GM23338 (cell line): Measurements from ENCODE around the gene TM7SF2. TPM values are rescaled to one million over a fixed set of nuclear protein-coding genes. Genes with fewer than 3 reads are reported as not detected.

Source experiments
- ATAC-seq: fragments of 200-7000 bp; cut with Tn5 transposase; 3 replicates; pipeline ENCODE4 v1.9.1; 2020
- DNase-seq: peaks from one replicate; pipeline ENCODE4 v3.0.0-alpha.2; 2015; ENCODE audit warnings: low spot score
- H2AFZ ChIP-seq: fragments of 200-600 bp; sonication (generic); 2 replicates; pipeline ENCODE4 v1.8.0; 2016; ENCODE audit warnings: antibody characterized with exemption, mild to moderate bottlenecking, moderate library complexity
- H3F3A ChIP-seq: fragments of 200-600 bp; sonication (generic); replicated peaks from 2 replicates; pipeline ENCODE4 v1.8.0; 2017; ENCODE audit warnings: antibody characterized with exemption, mixed run types, low read depth
- H3K27ac ChIP-seq: fragments of 200-600 bp; sonication (generic); 2 replicates; pipeline ENCODE4 v1.6.1; 2016; ENCODE audit warnings: low read depth
- H3K27me3 ChIP-seq: fragments of 200-600 bp; sonication (generic); 2 replicates; pipeline ENCODE4 v1.8.0; 2016; ENCODE audit warnings: mild to moderate bottlenecking, mixed run types, moderate library complexity; ENCODE audit not compliant: insufficient read depth
- H3K36me3 ChIP-seq: fragments of 200-600 bp; sonication (generic); 2 replicates; pipeline ENCODE4 v1.8.0; 2016; ENCODE audit warnings: mild to moderate bottlenecking; ENCODE audit not compliant: insufficient read depth
- H3K4me1 ChIP-seq: fragments of 200-600 bp; sonication (generic); 2 replicates; pipeline ENCODE4 v1.8.0; 2016; ENCODE audit warnings: mild to moderate bottlenecking, moderate library complexity; ENCODE audit not compliant: insufficient read depth
- H3K4me2 ChIP-seq: fragments of 200-600 bp; sonication (generic); 2 replicates; pipeline ENCODE4 v1.7.1; 2017; ENCODE audit warnings: mixed run types
- H3K4me3 ChIP-seq: fragments of 200-600 bp; sonication (generic); 2 replicates; pipeline ENCODE4 v1.6.1; 2016; ENCODE audit warnings: mixed run types
- H3K79me2 ChIP-seq: fragments of 200-600 bp; sonication (generic); replicated peaks from 2 replicates; pipeline ENCODE4 v1.8.0; 2017; ENCODE audit warnings: mild to moderate bottlenecking; ENCODE audit not compliant: insufficient read depth
- H3K9me2 ChIP-seq: fragments of 200-600 bp; sonication (generic); 2 replicates; pipeline ENCODE4 v1.8.0; 2017; ENCODE audit not compliant: insufficient read depth
- H4K20me1 ChIP-seq: fragments of 200-600 bp; sonication (generic); replicated peaks from 2 replicates; pipeline ENCODE4 v1.8.0; 2017; ENCODE audit warnings: mild to moderate bottlenecking; ENCODE audit not compliant: insufficient read depth
- H3K27ac Mint-ChIP-seq: 2 replicates; pipeline ENCODE4 v1.8.0; 2020; ENCODE audit warnings: inconsistent platforms, mild to moderate bottlenecking, moderate library complexity, mixed read lengths
- H3K27me3 Mint-ChIP-seq: 3 replicates; pipeline ENCODE4 v1.8.0; 2022; ENCODE audit warnings: low read depth, mild to moderate bottlenecking, moderate library complexity, mixed read lengths, inconsistent platforms; ENCODE audit not compliant: insufficient read depth, poor library complexity
- H3K36me3 Mint-ChIP-seq: 3 replicates; pipeline ENCODE4 v1.8.0; 2021; ENCODE audit warnings: low read depth, mild to moderate bottlenecking, inconsistent platforms, moderate library complexity, mixed read lengths
- H3K4me1 Mint-ChIP-seq: 3 replicates; pipeline ENCODE4 v1.8.0; 2020; ENCODE audit warnings: mild to moderate bottlenecking, inconsistent platforms, mixed read lengths
- H3K4me3 Mint-ChIP-seq: 3 replicates; pipeline ENCODE4 v1.8.0; 2021; ENCODE audit warnings: moderate library complexity, mild to moderate bottlenecking, inconsistent platforms, mixed read lengths
- H3K9me3 Mint-ChIP-seq: 3 replicates; pipeline ENCODE4 v1.8.0; 2020; ENCODE audit warnings: moderate library complexity, mild to moderate bottlenecking, inconsistent platforms, mixed read lengths
- CREB1 ChIP-seq: fragments of 250-450 bp; sonication (Bioruptor Pico); IDR thresholded peaks from 2 replicates; pipeline ENCODE4 v1.5.0; 2020; ENCODE audit warnings: low read depth, mild to moderate bottlenecking, moderate library complexity
- EZH2 ChIP-seq: fragments of 200-600 bp; sonication (generic); IDR thresholded peaks from one replicate; pipeline ENCODE4 v1.8.0; 2017; ENCODE audit warnings: antibody characterized with exemption, mild to moderate bottlenecking, low read depth; ENCODE audit not compliant: unreplicated experiment
- EZH2phosphoT487 ChIP-seq: fragments of 200-600 bp; sonication (generic); IDR thresholded peaks from one replicate; pipeline ENCODE4 v1.8.1; 2018; ENCODE audit warnings: antibody characterized with exemption; ENCODE audit not compliant: unreplicated experiment
- JUNB ChIP-seq: IDR thresholded peaks from one replicate; pipeline ENCODE4 v1.6.1; 2016; ENCODE audit warnings: antibody characterized with exemption; ENCODE audit not compliant: unreplicated experiment
- NANOG ChIP-seq: IDR thresholded peaks from 2 replicates; pipeline ENCODE4 v1.6.1; 2016; ENCODE audit warnings: antibody characterized with exemption, borderline replicate concordance
- POLR2AphosphoS5 ChIP-seq: IDR thresholded peaks from 2 replicates; pipeline ENCODE4 v1.6.1; 2016; ENCODE audit warnings: antibody characterized with exemption, low read depth
- STAT1 ChIP-seq: IDR thresholded peaks from one replicate; pipeline ENCODE4 v1.6.1; 2016; ENCODE audit warnings: antibody characterized with exemption; ENCODE audit not compliant: unreplicated experiment
- ZNF114 ChIP-seq: fragments of 250-450 bp; sonication (Bioruptor Pico); IDR thresholded peaks from 2 replicates; pipeline ENCODE4 v1.5.0; 2020; ENCODE audit warnings: mild to moderate bottlenecking, moderate library complexity
- ZNF331 ChIP-seq: fragments of 250-450 bp; sonication (Bioruptor Pico); IDR thresholded peaks from 2 replicates; pipeline ENCODE4 v1.5.0; 2020; ENCODE audit warnings: low read depth, mild to moderate bottlenecking, moderate library complexity
- ZNF462 ChIP-seq: fragments of 250-450 bp; sonication (Bioruptor Pico); IDR thresholded peaks from 2 replicates; pipeline ENCODE4 v1.5.0; 2020; ENCODE audit warnings: mild to moderate bottlenecking, moderate library complexity
- polyA plus RNA-seq: library from polyadenylated mRNA; unstranded; fragments of >200 nt; fragmentation: Nextera tagmentation; extraction: Ambion mirVana; gene quantifications from 2 replicates; pipeline ENCODE4 v1.2.1, GENCODE V29; 2016
- total RNA-seq: library from RNA; depleted of rRNA; stranded (reverse); fragments of >200 nt; shearing (Covaris generic); gene quantifications from 2 replicates; pipeline ENCODE4 v1.2.3, GENCODE V29; 2014
- TF ChIP-seq, protein P1 (sequence below): IDR thresholded peaks from 2 replicates; pipeline ENCODE4 v1.6.1; 2016; ENCODE audit warnings: antibody characterized with exemption
- TF ChIP-seq, protein P2 (sequence below), 2 experiments: fragments of 200-600 bp in 1 of 2; sonication (generic) in 1 of 2; conservative IDR thresholded peaks; 2 replicates each; pipeline versions ENCODE4 v1.5.1 to v1.6.1; 2016 to 2017; ENCODE audit warnings: antibody characterized with exemption in 2 of 2, low read depth in 2 of 2, mild to moderate bottlenecking in 2 of 2, moderate library complexity in 1 of 2
- TF ChIP-seq, protein P3 (sequence below): IDR thresholded peaks from one replicate; pipeline ENCODE4 v1.6.1; 2018; ENCODE audit warnings: antibody characterized with exemption; ENCODE audit not compliant: unreplicated experiment

Gene TM7SF2
- total and polyA plus RNA-seq, 2 experiments from 2014 or later, result 43.5 to 82.3 TPM

DNA sequence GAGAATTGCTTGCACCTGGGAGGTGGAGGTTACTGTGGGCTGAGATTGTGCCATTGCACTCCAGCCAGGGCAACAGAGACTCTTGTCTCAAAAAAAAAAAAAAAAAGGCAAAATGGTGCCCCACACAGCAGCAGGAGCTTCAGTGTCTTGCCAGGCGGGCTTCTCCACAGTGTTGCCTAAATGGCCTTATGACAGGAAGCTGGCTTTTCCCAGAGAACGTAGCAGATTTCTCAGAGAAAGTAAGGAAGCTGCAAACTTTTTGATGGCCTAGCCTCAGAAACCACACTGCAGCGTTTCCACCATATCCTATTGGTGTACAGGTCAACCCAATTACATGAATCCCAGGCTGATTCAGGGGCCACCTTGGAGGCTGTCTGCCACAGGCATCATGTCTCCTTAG lies 45.7 kb downstream of the TM7SF2 start:
- TF ChIP-seq JUNB, result no peak
- TF ChIP-seq, protein P1, sequence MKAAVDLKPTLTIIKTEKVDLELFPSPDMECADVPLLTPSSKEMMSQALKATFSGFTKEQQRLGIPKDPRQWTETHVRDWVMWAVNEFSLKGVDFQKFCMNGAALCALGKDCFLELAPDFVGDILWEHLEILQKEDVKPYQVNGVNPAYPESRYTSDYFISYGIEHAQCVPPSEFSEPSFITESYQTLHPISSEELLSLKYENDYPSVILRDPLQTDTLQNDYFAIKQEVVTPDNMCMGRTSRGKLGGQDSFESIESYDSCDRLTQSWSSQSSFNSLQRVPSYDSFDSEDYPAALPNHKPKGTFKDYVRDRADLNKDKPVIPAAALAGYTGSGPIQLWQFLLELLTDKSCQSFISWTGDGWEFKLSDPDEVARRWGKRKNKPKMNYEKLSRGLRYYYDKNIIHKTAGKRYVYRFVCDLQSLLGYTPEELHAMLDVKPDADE, result no peak
- TF ChIP-seq EZH2, result no peak
- no peak for TF ChIP-seq NANOG
- no peak for TF ChIP-seq ZNF462 (CRISPR knock-in tag)
- TF ChIP-seq, protein P2, sequence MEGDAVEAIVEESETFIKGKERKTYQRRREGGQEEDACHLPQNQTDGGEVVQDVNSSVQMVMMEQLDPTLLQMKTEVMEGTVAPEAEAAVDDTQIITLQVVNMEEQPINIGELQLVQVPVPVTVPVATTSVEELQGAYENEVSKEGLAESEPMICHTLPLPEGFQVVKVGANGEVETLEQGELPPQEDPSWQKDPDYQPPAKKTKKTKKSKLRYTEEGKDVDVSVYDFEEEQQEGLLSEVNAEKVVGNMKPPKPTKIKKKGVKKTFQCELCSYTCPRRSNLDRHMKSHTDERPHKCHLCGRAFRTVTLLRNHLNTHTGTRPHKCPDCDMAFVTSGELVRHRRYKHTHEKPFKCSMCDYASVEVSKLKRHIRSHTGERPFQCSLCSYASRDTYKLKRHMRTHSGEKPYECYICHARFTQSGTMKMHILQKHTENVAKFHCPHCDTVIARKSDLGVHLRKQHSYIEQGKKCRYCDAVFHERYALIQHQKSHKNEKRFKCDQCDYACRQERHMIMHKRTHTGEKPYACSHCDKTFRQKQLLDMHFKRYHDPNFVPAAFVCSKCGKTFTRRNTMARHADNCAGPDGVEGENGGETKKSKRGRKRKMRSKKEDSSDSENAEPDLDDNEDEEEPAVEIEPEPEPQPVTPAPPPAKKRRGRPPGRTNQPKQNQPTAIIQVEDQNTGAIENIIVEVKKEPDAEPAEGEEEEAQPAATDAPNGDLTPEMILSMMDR (conservative IDR thresholded peaks at IDR 0.05; ENCODE audit: low read depth in 2 of 2), result no peak
- TF ChIP-seq POLR2AphosphoS5, result no peak
- TF ChIP-seq, protein P3, sequence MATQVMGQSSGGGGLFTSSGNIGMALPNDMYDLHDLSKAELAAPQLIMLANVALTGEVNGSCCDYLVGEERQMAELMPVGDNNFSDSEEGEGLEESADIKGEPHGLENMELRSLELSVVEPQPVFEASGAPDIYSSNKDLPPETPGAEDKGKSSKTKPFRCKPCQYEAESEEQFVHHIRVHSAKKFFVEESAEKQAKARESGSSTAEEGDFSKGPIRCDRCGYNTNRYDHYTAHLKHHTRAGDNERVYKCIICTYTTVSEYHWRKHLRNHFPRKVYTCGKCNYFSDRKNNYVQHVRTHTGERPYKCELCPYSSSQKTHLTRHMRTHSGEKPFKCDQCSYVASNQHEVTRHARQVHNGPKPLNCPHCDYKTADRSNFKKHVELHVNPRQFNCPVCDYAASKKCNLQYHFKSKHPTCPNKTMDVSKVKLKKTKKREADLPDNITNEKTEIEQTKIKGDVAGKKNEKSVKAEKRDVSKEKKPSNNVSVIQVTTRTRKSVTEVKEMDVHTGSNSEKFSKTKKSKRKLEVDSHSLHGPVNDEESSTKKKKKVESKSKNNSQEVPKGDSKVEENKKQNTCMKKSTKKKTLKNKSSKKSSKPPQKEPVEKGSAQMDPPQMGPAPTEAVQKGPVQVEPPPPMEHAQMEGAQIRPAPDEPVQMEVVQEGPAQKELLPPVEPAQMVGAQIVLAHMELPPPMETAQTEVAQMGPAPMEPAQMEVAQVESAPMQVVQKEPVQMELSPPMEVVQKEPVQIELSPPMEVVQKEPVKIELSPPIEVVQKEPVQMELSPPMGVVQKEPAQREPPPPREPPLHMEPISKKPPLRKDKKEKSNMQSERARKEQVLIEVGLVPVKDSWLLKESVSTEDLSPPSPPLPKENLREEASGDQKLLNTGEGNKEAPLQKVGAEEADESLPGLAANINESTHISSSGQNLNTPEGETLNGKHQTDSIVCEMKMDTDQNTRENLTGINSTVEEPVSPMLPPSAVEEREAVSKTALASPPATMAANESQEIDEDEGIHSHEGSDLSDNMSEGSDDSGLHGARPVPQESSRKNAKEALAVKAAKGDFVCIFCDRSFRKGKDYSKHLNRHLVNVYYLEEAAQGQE, result no peak
- no peak for TF ChIP-seq STAT1
- no peak for TF ChIP-seq EZH2phosphoT487
- no peak for TF ChIP-seq ZNF331
- TF ChIP-seq ZNF114 (CRISPR knock-in tag), result no peak
- no peak for TF ChIP-seq CREB1 (CRISPR knock-in tag)
- no peaks in the 10 kb centered on the region for H3K36me3 Mint-ChIP-seq
- no peaks in the 10 kb centered on the region for H3K27me3 ChIP-seq
- no peak overlapping the region for H2AFZ ChIP-seq
- H3K9me3 Mint-ChIP-seq, result no peaks in the 10 kb centered on the region
- DNase-seq, result no peak
- H4K20me1 ChIP-seq, result no peaks in the 10 kb centered on the region
- no peaks in the 10 kb centered on the region for H3K27me3 Mint-ChIP-seq
- no peak overlapping the region for H3K4me3 Mint-ChIP-seq
- no peaks in the 10 kb centered on the region for H3F3A ChIP-seq
- ATAC-seq, result no peak
- H3K4me1 ChIP-seq, result no peaks in the 10 kb centered on the region
- H3K9me2 ChIP-seq, result no peaks in the 10 kb centered on the region
- H3K4me1 Mint-ChIP-seq, result no peaks in the 10 kb centered on the region
- H3K79me2 ChIP-seq, result no peaks in the 10 kb centered on the region
- H3K4me2 ChIP-seq, result no peak overlapping the region
- H3K27ac Mint-ChIP-seq, result no peak overlapping the region
- H3K27ac ChIP-seq, result no peak overlapping the region
- H3K36me3 ChIP-seq, result no peaks in the 10 kb centered on the region
- H3K4me3 ChIP-seq, result no peak overlapping the region
